Measurements from ENCODE around the gene TTC33.
"Not testable (repeated sequence)": the region's sequence is repeated elsewhere in the genome, so short reads cannot be mapped to it uniquely, and the experiment has no call there.

The TTC33 gene

DNA sequence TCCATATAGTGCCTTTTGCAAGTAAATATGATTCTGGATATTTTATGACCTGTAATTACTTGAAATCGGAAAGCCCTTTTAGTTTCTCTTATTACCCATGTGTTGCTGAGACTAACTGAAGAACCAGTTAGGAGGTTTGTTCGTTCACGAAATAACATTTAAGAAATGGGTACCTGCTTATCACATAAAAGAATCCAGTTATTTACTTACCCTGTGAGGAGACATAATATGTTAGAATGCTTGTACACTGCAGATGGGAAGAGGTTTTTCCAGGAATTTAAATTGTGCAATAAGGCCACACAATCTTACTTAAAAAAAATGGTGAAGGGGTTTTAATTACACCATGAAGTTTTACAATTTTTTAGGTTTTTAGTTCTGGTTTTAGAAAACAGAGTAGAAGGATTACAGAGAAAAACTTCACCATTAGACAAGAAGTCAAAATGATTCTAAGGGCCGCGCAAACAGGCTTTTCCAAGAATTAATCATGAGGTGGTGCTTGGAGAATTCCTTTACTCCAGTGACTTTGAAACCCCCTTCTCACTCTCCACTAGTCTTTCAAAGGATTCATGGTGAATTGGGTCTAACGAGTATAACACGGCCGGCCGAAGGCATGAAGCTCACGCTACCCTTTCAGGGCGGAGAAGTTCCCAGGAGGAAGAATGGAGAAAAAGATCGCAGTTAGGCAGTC, 77.2 kb downstream of the TTC33 start:
- no peak for DNase-seq

DNA sequence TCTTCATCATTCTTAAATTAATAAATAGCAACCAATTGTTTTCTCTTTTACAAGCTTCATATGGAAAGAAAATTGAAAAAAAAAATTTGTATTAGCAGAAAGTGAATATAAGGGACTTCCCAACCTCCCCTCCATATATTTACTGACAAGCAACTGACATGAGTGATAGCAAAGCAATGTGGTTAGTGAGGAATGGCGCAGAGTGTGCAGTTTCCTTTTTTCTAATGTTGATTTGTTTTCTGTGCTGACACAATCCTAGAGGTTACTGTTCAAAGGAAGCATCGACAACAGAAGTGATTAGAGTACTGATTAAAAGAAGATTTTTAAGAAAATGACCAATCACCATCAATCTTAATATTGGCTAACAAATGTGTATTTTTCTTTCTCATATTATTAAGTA, 77.7 kb downstream of the TTC33 start:
- no peak for DNase-seq

DNA sequence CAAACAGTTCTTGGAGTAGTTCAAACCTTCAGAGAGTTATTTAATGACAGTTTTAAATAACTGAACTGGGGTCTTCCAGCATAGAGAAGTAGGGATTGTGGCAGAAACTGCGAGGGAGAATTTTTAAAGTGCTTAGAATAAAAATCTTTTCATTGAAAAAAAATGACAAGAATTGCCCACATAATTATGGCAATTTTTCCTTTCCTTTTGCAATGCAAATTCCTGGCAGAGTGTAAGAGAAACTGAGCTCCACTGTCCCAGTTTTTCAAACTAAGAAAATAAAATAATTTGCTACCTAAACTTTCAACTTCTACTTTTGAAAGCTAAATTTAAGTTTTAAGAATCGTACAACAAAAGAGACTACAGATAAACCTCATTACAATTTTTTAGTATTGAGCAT, 78.3 kb downstream of the TTC33 start:
- no peak for DNase-seq

DNA sequence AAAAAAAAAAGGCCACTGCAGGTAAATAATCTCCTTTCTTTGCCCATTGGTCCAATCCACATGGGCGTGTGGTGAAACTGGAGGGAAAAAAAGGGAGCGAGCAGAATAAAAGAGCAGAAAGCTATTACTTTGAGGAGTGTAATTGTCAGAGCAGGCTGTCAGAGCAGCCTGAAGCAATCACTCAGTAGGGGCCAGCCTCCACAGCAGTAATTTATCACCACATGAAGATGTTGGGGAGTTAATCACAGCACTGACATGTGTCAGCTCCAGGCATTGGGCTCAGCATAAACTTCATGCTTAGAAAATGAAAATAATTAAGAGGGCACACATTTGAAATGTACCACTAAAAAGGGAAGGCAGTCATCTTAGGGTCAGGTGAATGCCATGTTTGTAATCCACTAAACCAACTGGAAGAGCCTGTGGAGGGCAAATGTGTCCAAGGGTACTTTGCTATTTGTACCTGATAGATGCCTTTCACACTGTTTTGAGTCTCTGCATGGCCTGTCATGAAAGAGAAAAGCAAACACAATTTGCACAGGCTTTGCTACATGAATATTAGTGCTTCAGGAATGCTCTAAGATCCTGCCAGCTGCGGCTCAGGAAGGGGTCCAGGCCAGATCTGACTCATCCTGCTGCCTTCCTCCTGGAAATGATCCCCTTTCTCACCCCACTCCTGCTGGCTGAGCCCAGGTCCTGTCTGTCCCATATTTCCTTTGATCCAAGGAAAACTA, 79.0 kb downstream of the TTC33 start:
- peak; percentile 48 for DNase-seq

DNA sequence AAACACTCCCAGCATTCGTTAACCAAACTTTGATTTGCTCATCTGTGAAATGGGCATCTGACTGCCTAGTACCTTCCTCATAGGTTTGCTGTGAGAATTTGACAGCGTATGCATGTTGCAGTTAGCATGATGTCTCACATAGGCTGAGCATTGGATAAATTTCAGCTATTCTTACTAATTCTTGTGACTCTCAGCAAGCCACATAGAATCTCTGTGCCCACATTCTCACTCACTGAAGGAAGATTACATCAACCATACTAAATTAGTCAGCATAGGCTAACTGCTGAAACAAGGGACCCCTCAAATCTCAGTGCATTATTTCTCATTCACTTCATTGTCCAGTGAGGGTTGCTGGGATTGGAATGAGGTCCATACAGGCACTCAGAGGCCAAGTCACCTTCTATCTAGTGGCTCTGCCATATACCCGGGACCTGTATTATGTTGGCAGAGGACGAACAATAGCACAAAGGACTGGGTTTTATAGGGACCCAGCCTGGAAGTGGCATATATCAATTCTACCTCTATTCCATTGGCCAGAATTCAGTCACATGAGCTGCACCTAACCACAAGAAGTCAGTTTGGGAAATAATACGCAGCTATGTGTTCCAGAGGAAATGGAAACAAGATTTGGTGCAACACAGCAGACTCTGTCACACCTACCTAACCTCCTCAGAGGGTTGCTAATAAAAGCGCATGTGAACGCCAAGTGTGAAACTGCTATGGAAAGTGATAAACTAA, 80.2 kb downstream of the TTC33 start:
- DNase-seq = no peak

DNA sequence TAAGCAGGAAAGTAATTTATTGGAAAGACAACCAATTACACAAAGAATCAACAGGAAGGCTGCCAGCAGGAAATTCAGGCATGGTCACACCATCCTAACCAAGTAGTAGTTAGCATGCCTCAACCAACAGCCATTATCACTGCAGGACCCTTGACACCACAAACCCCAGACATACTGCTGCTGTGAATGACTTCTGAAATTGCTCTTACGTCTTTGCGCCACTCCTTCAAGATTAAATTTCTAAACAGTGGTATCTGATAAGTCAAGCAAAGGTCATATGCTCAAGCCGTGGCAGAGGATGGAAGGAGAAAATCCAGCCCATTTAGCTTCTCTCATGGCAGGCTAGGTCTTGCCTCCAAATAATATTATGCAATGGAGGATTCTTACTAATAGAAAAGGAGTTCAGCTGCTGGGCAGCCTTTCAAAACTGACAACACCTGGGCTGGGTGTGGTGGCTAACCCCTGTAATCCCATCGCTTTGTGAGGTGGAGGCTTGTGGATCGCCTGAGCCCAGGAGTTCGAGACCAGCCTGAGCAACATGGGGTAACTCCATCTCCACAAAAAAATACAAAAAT, 81.0 kb downstream of the TTC33 start:
- no peak for DNase-seq

DNA sequence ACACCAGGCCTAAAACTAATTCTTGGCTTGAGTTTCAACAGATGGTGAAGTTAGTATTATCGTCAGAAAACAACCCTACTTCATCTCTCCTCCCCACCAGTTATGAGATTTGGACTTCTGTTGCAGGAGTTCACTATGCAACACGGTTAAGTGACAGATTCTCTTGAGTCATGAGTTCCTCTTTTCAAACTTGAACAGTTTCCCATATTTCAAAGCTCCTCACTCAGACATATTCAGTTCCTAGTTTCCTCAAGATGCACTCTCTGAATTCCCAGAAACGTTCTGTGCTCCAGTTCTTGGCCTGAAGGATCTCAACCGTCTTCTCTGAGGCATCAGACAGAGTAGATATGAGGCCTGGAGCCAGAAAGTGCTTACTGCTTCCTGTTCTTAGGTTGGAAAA, 83.3 kb downstream of the TTC33 start:
- no peak for DNase-seq

DNA sequence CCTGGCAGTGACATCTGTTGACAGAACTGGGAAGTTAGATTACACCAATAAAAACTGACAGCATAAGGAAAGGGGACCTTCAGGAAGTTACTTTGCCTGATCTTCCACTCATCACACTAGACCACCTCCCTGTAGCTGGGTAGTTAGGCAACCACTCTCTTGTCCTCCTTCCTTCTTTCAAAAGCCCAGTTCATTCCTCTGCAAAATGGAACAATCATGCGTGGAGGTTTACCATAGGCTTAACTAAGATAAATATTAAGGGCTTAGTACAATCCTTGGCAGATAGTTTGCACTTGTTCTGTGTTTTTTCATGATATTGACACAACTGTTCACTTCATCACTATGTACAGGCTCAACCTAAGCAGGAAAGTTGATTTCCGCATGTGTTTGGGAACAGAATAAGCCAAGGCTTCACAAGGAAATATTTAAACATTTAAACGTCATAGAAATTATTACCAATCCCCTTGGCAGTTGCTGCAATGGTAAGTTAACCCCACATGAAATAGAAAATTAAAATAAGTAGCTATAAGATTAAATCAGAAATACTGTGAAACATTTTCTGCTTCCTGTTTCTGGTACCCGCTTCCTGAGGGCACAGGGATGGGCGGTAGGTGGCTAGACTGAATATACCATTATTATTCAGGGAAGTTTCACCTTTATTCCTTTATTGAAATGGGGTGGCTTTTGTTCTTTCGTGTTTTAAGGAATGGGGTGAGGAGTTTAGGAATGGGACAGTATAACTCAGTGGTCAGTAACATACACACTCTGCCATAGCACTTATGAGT, 86.0 kb downstream of the TTC33 start:
- no peak for DNase-seq

DNA sequence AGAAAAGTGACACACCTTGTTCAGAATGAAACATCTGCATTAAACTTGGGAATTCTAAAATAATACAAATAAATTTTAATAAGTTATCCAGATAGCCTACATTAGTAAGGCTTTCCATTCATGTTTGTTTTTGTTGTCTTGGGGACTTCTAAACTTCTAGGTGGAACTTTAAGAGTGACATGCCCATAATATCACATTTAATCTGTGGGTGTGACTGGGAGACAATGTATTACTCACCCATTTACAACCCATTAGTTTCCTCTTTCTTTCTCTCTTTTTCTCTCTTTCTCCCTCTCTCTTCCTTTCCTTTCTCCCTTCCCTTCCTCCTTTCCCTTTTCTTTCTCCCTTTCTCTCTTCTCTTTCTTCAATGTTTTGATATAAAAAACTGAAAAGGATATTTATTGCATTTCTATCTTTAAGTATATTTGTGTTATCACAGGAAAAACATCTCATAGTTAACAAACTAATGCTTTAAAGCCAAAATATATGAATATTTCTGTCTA, 88.5 kb downstream of the TTC33 start:
- no peak for DNase-seq

DNA sequence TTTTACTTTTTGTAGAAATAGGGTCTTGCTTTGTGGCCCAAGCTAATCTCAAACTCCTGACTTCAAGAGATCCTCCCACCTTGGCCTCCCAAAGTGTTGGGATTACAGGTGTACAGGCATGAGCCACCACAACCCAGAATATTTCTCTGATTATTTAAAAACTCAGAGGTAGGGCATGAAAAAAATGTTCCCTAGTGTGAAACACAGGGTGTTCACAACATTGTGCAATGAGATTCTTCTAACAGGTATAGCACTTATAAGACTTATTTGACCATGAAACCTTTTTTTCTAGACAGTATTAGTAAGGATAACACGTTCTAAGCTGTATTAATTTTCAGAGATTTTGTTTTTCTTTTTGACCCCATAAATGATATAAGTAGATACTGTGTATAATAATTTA, 89.1 kb downstream of the TTC33 start:
- DNase-seq = no peak

DNA sequence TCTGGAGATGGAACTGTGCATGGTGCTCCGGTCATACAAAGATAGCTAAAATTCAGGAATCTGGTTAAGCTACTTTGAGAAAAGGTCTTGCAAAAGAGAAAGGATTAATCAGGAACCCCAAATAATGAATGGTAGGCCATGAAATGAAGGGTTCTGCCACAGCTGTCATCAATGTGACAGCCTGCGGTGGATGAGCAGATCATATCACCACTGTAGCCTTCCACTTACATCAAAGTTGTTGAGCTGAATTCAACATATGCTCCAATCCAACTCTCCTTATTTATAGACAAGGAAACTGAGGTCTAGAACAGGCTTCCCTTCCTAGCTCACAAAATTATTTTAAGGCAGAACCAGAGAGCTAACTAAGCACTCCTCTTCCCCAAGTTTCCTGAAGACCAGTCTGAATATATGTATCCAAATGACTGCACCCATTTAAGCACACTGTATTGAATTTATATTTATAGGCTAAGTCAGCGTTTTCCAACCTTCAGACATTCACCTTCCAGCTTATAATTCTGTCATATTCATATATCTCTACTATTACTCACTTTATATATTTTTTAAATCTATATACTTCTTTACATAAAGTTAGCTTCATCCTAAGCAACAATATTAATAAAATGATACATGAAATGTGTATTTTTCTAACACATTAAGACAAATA, 90.0 kb downstream of the TTC33 start:
- DNase-seq = no peak

DNA sequence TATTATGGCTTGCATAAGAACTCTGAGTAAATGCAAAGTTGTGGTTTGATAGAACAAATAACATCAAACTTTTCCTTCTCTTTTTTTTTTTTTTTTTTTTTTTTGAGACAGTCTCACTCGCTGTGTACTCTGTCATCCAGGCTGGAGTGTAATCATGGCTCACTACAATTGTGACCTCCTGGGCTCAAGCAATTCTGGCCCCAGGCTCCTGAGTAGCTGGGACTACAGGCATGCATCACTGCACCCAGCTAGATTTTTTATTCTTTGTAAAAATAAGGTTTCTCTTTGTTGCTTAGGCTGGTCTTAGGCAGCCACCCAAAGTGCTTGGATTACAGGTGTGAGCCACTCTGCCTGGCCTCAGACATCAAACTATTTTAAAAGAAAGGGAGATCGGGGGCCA, 95.0 kb downstream of the TTC33 start:
- no peak for DNase-seq

DNA sequence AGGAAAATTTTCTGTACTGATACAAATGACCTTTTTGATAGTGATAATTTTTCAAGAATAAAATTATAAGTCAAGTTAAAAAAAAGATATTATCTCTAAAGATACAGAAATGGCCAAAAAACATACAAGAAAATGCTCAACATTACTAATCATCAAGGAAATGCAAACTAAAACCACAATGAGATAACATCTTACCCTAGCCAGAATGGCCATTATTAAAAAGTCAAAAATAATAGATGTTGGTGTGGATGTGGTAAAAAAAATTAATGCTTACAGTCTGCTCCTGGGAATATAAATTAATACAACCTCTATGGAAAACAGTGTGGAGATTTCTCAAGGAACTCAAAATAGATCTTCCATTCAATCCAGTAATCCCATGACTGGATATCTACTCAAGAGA, 99.0 kb downstream of the TTC33 start:
- no peak for DNase-seq

DNA sequence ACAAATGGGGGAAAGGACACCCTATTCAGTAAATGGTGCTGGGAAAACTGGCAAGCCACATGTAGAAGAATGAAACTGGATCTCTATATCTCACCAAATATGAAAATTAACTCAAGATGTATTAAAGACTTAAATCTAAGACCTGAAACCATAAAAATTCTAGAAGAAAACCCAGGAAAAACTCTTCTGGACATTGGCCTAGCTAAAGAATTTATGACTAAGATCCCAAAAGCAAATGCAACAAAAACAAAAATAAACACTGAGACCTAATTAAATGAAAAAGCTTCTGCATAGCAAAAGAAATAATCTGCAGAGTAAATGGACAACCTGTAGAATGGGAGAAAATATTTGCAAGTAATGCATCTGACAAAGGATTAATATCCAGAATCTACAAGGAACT, 99.7 kb downstream of the TTC33 start:
- DNase-seq = not testable (repeated sequence)

DNA sequence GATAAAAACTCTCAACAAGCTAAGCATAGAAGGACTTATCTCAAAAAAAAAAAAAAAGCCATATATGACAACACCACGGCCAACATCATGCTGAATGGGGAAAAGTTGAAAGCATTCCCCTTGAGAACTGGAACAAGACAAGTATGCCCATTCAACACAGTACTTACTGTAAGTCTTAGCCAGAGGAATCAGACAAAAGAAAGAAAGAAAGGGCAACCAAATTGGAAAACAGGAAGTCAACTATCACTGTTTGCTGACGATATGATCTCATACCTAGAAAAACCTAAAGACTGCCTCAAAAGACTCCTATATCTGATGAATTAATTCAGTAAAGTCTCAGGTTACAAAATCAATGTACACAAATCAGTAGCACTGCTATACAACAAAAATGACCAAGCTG, 100.6 kb downstream of the TTC33 start:
- DNase-seq = no peak

DNA sequence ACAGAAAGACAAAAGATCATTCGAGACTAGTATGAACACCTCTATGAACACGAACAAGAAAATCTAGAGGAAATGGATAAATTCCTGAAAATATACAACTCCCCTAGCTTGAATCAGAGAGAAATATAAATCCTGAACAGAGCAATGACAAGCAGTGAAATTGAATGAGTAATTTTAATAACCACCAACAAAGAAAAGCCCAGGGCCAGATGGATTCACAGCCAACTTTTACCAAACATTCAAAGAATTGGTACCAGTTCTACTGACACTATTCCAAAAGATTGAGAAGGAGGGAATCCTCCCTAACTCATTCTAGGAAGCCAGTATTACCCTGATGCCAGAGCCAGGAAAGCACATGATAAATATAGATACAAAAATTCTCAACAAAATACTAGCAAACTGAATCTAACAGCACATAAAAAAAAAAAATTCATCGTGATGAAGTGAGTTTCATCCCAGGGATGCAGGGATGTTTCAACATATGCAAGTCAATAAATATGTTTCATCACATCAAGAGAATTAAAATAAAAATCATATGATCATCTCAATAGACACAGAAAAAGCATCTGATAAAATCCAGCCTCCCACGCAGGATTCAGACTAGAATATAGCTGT, 101.3 kb downstream of the TTC33 start:
- DNase-seq = no peak

DNA sequence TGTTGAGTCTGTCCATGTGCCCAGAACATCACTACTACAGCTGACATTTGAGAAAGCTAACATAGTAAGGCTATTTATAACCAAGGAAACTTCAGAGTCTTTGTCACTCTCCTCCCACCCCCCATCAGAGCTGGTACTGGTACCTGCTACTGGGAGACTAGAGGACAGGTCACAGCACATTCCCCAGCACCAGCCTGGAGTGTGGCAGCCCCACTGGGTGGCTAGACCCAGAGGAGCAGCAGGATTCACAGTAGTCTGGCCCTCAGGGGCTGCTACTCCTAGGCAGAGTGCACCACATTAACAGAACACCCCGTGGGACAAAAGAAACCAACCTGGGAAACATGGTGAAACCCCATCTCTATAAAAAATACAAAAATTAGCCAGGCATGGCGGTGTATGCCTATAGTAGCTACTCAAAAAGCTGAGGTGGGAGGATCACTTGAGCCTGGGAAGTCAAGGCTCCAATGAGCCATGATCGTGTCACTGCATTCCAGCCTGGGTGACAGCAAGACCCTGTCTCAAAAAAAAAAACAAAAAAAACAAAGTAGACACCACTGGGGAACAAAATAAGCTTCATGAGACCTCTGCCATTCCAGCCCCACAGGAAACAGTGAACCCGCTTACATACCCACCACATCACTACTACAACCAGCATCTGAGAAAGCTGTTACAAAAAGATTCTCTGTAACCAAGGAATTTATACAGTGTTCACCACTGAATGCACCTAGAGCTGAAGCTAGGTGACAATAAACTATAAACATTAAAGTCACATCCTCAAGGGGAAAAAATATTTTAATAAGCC, 102.3 kb downstream of the TTC33 start:
- DNase-seq = no peak

DNA sequence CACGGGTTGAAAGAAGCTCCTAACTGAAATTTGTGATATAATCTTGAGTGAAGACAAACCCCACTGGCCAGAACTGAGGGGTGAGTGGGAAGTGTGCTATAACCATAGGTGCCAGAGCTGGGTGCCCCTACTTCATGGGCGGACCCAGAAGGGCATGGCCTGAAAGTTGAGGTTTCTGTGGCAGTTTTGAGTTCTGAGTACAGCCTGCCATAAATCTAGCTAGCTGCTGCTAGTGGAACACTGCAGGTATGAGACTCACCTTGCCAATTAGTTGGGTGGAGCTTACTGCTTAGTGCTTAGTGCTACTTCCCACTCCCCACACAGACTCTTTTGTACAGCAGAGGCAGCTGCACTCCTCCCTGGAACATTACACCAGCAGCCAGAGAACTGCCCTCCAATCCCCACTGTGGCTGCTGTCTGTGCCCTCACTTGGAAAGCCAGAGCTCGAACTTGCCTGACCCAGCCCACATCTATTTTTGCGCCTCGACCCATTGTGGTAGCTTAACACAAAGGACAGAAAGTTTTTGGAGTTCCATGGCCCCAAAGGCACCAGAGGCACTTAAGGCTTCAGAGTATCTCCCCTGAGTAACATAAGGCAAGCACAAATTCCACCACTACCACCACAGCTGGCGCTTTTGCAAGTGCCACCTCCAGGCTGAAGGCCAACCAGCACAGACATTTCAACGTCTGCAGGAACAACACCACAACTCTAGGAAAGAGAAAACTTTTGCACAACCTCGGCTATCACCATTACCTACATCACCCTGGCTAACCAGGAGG, 103.1 kb downstream of the TTC33 start:
- DNase-seq = no peak

DNA sequence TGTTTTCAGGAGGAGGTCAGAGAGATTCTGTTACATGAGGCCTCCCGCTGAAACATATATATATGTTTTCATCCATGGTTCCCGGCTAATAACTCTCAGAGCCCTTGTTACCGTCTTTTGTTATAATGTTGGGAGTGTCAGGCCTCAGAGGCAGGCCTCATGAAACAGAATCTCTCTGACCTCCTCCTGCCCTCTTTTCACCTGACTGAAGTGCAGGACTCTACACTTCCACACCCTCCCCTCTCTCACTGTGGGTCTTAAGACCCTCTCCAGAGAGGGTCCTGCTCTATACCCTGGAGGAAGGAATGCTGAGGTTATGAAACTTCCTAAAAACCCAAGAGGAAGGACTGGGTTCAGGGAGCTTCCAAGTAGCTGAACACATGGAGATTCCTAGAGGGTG, 104.6 kb downstream of the TTC33 start:
- DNase-seq = no peak

DNA sequence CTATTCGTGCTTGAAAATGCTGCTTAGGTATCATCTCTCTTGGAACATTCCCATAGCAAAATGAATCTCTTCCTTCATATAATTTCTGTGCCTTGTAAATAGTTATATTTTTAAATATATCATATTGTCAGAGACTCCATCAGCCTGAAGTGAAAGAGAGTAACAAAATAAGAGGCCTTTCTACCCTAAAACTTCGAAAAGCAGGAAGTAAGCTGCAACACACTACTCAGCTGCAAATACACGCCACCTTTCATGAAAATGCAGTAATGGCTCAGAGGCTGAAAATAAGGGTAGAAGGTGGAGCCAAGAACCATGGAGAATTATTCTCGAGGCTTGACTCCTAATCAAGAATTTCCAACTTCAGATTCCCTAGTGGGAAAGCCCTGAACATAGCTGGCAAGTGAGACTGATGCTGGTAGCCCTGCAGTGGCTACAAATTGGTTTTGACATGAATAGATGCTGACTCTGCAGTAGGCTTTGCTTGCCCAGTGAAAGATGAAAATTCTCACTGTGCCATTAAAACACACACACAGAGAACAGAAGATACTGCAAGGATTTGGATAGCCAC, 106.2 kb downstream of the TTC33 start:
- DNase-seq = no peak

Data from left hindlimb (tissue), 1 donor.